ENCODE measurements around the gene XNDC1N. TPM values are rescaled to one million over a fixed set of nuclear protein-coding genes. Genes with fewer than 3 reads are reported as not detected.

Gene XNDC1N
- total RNA-seq, 1 experiment from 2014 or later, result 18.5 TPM

Other genes with a start within 250 kb of the XNDC1N start
- gene DEFB108B, start 95.4 kb downstream of the XNDC1N start, total RNA-seq (2022), result not detected in 2 replicates
- not detected in 2 replicates for gene DEFB131B, start 50.1 kb downstream of the XNDC1N start, total RNA-seq (2022)
- 51.7 and 52.3 TPM in 2 replicates for gene RNF121, start 452 bp upstream of the XNDC1N start, total RNA-seq (2022)
- gene IL18BP, start 70.3 kb upstream of the XNDC1N start, total RNA-seq (2022), result 12.4 and 13.2 TPM in 2 replicates
- 140 and 146 TPM in 2 replicates for gene NUMA1, start 151.9 kb upstream of the XNDC1N start, total RNA-seq (2022)
- gene LRRC51, start 152.3 kb upstream of the XNDC1N start, total RNA-seq (2022), result 8.5 and 11.0 TPM in 2 replicates
- 67.1 and 73.5 TPM in 2 replicates for gene LAMTOR1, start 174.7 kb upstream of the XNDC1N start, total RNA-seq (2022)
- not detected in 2 replicates for gene TOMT, start 177.3 kb upstream of the XNDC1N start, total RNA-seq (2022)
- gene ANAPC15, start 184.1 kb upstream of the XNDC1N start, total RNA-seq (2022), result 25.8 and 29.4 TPM in 2 replicates
- not detected in 2 replicates for gene FOLR3, start 207.1 kb upstream of the XNDC1N start, total RNA-seq (2022)